GM12874 (cell line): ENCODE measurements around the gene NEMF.

Experiments
- TF ChIP-seq, protein P1 (sequence below): IDR thresholded peaks from 2 replicates; pipeline ENCODE4 v1.5.1; 2011; ENCODE audit warnings: low read depth, mild to moderate bottlenecking, control low read depth, low read length, moderate library complexity; ENCODE audit not compliant: insufficient read depth

The NEMF gene

DNA sequence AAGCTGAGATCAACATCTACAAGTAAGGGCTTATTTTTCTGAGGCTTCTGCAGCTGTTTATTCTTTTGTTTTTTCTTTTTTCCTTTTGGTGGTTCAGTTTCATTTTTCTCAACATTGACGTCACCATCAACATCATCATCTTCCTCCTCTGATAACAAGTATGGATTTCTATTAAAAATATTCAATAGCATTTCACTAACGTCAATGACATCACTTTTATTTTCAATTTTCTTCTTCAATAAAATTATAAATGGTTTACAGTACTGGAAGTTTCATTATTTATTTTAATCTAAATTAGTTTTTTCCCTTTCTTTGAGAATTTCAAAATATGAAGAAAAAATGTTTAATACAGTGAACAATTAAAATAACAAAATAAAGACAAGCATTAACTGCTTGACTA, 23.9 kb downstream of the NEMF start:
- TF ChIP-seq, protein P1, sequence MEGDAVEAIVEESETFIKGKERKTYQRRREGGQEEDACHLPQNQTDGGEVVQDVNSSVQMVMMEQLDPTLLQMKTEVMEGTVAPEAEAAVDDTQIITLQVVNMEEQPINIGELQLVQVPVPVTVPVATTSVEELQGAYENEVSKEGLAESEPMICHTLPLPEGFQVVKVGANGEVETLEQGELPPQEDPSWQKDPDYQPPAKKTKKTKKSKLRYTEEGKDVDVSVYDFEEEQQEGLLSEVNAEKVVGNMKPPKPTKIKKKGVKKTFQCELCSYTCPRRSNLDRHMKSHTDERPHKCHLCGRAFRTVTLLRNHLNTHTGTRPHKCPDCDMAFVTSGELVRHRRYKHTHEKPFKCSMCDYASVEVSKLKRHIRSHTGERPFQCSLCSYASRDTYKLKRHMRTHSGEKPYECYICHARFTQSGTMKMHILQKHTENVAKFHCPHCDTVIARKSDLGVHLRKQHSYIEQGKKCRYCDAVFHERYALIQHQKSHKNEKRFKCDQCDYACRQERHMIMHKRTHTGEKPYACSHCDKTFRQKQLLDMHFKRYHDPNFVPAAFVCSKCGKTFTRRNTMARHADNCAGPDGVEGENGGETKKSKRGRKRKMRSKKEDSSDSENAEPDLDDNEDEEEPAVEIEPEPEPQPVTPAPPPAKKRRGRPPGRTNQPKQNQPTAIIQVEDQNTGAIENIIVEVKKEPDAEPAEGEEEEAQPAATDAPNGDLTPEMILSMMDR = no peak

DNA sequence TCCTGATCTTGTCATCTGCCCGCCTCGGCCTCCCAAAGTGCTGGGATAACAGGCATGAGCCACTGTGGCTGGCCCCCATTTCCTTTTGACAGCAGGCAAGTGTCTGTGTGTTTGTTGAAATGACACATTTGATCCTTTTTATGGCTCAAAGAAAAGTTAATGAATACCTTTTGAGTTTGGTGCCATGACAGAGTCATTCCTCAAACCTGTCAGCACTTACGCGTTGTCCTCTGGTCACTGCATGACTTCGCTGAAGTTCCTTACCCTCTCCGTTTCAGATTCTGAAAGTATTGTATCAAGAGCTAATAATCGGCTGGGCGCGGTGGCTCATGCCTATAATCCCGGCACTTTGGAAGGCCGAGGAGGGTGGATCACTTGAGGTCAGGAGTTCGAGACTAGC, 32.4 kb downstream of the NEMF start:
- TF ChIP-seq, protein P1 = no peak

DNA sequence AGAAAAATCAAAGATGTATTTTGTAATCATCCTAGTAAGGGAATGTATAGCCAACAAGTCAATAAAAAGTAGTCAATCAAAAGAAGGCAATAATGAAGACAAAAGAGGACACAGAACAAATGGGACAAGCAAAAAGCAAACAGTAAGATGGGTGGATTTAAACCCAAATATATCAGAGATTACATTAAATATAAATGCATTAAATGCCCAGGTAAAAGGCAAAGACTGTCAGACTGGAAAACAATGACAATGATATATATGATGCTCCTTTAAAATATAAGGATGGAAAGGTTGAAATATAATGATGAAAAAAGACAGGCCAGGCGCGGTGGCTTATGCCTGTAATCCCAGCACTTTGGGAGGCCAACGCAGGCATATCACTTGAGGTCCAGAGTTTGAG, 35.7 kb downstream of the NEMF start:
- TF ChIP-seq, protein P1 = no peak

DNA sequence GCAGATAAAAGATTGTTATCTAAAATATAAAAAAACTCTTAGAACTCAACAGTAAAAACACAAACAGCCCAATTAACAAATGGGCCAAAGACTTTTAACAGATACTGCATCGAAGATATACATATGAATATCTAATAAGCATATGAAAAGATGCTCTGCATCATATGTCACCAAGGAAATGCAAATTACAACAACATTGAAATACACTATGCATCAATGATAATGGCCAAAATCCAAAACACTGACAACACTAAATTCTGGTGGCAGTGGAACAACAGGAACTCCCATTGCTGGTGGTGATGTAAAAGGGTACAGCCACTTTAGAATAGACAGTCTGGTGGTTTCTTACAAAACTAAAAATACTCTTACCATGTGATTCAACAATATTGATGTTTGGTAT, 43.8 kb downstream of the NEMF start:
- TF ChIP-seq, protein P1 = no peak

DNA sequence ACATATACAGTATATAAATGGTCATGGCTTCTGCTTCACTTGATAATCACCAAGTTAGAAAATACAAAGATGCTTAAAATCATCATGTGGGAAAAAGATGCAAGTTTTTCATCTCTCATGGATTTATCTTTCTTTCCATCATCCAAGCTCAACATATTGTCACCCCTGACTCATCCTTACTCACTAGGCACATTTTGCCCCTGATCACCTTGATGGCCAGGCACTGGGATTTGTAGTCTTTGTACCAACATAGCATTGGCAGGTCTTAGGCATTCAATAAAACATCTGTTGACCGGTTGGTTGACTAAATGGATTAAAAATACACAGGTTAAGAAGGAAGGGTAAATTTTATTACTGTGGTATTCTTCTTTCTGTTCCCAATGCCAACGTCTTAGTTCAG, 56.6 kb downstream of the NEMF start:
- TF ChIP-seq, protein P1 = no peak

DNA sequence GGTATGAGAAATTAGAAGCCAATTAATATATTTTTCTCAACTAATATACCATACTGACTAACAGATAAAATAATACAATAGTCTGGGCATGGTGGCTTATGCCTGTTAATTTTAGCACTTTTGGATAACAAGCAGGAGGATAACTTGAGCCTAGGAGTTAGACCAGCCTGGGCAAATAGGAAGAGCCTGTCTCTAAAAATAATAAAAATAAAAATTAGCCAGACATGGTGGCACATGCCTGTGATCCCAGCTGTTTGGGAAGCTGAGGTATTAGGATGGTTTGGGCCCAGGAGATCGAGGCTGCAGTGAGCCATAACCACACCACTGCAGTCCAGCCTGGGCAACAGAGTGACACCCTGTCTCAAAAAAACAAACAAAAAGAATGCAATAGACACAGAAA, 60.0 kb downstream of the NEMF start:
- TF ChIP-seq, protein P1 = no peak

DNA sequence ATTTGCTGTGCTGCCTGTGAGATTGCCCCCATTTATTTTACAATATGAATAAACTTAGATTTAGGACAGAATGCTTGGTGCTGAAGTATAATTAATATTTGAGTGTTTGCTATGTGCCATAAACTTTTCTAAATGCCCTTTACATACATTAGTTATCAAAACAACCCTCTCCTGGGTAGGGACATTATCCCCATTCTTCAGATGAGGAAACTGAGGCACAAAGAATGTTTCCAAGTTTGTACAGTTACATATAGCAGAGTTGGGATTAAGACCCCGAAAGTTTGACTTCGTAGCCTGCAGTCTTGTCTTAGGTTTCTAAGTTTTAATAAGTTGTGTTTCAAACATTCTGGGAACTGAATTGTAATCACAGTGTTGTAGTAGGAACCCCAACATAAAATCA, 66.3 kb downstream of the NEMF start:
- TF ChIP-seq, protein P1 = no peak

DNA sequence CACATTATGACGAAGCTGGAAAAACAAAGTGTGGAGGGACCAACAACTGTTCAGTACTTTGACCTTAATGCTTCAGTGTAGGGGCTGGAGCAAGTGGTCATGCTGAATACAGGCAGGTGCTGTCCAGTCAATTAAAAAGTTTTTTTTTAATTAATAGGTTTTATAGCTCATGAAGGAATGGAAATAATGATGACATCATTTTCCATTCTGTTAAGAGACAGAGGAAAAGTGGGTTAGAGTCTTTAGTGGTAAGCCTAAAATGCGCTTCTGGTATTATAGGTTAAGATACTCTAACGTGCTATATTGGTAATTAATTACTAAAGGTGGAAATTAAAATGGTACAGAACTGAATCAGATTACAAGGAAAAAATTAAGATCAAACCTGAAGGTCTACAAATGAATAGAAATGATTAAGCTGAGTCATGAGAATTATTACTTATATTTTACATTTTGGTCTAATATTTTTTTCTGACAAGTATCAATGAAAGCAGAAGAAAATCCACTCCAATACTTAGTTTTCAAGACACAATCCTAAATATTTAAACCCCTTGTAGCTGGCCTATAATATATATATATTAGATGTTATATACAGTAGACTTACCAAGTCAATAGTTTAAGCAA, 69.1 kb downstream of the NEMF start:
- TF ChIP-seq, protein P1 = no peak
